NCI-H2081 (cell line): Measurements from ENCODE around the gene RBFOX1.
A peak's percentile ranks its signal among the peaks of the same experiment; 100 is the strongest.

ENCODE experiments used
- DNase-seq, 2 experiments: peaks; one replicate each; lab custom pipeline; 2025; lab: John Stamatoyannopoulos, UW

The RBFOX1 gene

GRCh38 chr16:7521834-7522233 lies 189.2 kb downstream of the RBFOX1 start:
- DNase-seq = no peak

GRCh38 chr16:7524419-7524818 lies 191.8 kb downstream of the RBFOX1 start:
- no peak for DNase-seq

- no peak for DNase-seq
Measured at GRCh38 chr16:7526736-7527135, 194.1 kb downstream of the RBFOX1 start.

GRCh38 chr16:7532534-7532933 lies 199.9 kb downstream of the RBFOX1 start:
- DNase-seq = no peak

- DNase-seq = peak in 1 of 2 experiments; percentile 31
Measured at GRCh38 chr16:7534749-7535148, 202.1 kb downstream of the RBFOX1 start.

GRCh38 chr16:7541026-7541425 lies 208.4 kb downstream of the RBFOX1 start:
- DNase-seq = no peak

GRCh38 chr16:7545251-7545650 lies 212.6 kb downstream of the RBFOX1 start:
- DNase-seq = no peak

GRCh38 chr16:7546948-7547347 lies 214.3 kb downstream of the RBFOX1 start:
- peak in 1 of 2 experiments; percentile 17 for DNase-seq

GRCh38 chr16:7547736-7548135 lies 215.1 kb downstream of the RBFOX1 start:
- peak in 1 of 2 experiments; percentile 38 for DNase-seq

- no peak for DNase-seq
Measured at GRCh38 chr16:7548796-7549318, 216.2 kb downstream of the RBFOX1 start.

- DNase-seq = no peak
Measured at GRCh38 chr16:7550096-7550495, 217.5 kb downstream of the RBFOX1 start.

- no peak for DNase-seq
Measured at GRCh38 chr16:7555459-7555858, 222.8 kb downstream of the RBFOX1 start.

DNA sequence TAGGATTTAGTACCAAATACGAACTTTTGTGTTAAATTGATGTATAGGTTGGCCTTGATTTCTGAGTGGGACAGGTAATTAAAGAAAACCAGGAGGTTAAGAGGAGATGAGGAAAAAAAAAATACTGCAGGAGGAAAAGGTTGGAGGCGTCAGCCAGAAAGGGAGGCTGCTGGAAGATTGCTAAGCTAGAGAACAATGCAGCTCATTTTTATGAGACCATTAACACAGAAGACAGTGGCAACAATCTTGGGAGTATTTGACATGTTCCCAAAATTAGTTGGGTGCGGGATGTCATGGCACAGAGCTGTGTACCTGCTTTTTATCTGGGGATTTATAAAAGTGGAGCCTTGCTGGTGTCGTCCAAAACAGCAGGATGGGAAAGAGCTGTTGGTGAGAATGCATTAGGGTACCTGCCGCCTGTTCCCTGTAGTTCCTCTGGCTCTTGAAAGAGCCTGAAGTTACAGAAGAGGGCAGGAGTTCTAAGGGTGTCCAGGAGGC lies 229.3 kb downstream of the RBFOX1 start:
- DNase-seq = no peak

GRCh38 chr16:7566360-7566759 lies 233.7 kb downstream of the RBFOX1 start:
- no peak for DNase-seq

DNA sequence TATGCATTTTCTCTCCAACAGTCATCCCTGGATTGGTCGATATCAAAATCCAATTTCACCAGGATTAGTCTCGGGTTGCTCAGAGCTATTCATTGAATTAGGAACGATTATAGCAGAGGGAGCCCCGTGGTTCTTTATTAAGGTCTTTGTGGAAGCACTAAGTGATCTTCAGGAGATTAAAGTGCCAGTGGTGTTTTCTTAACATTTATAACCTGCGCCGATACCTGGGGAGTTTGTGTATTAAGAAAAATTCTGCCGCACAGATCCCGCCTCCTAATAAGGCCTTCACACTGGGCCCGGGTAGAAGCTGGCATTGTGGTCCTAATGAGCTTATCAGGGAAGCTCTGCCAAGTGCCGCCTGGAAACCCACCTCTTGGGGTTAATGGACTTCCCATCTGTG lies 238.7 kb downstream of the RBFOX1 start:
- DNase-seq = no peak

DNA sequence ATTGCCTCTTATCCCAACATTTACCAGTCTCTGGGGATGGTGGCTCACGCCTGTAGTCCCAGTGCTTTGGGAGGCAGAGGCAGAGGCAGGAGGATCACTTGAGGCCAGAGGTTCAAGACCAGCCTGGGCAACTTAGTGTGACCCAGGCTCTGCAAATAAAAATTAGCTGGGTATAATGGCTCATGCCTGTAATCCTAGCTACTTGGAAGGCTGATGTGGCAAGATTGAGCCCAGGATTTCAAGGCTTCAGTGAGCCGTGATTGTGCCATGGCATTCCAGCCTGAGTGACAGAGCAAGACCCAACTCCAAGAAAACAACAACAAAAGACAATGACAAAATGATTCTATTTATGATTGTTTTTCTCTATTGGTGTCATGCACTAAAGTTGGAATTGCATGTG lies 244.9 kb downstream of the RBFOX1 start:
- DNase-seq = no peak

GRCh38 chr16:7579454-7579853 lies 246.8 kb downstream of the RBFOX1 start:
- no peak for DNase-seq

- DNase-seq = no peak
Measured at GRCh38 chr16:7581175-7581574, 248.5 kb downstream of the RBFOX1 start.

GRCh38 chr16:7583396-7583795 lies 250.8 kb downstream of the RBFOX1 start:
- DNase-seq = no peak

DNA sequence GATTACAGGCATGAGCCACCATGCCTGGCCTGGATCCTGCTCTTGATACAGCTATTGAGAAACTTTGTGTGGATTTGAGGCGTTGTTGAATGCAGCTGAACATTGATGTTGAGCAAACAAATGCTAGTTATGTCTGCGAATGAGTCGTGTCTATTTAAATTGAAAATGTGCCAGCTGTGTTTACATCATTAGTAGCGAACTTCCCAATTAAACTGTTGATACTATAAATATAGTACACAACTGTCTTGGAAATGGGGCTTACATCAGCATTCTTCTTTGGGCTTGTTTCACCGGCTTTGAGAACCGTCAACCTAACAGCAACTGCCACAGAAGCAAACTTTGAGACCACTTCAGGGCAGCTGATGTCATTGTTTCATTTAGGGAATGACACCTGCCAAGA lies 251.9 kb downstream of the RBFOX1 start:
- DNase-seq = peak in 1 of 2 experiments; percentile 29

GRCh38 chr16:7585705-7586104 lies 253.1 kb downstream of the RBFOX1 start:
- DNase-seq = no peak

GRCh38 chr16:7590934-7591333 lies 258.3 kb downstream of the RBFOX1 start:
- no peak for DNase-seq

- DNase-seq = no peak
Measured at GRCh38 chr16:7596308-7596707, 263.7 kb downstream of the RBFOX1 start.

GRCh38 chr16:7597677-7598076 lies 265.0 kb downstream of the RBFOX1 start:
- no peak for DNase-seq
